HepG2 (cell line): Measurements from ENCODE around the gene SCAANT1. TPM values are rescaled to one million over a fixed set of nuclear protein-coding genes. Genes with fewer than 3 reads are reported as not detected.

Source experiments
- BHLHE40 ChIP-seq: IDR thresholded peaks from 2 replicates; pipeline ENCODE4 v1.6.1; 2011; ENCODE audit warnings: low read length, improper control_type of control experiment
- DR1 ChIP-seq: sonication (generic); formaldehyde crosslinking; IDR thresholded peaks from 2 replicates; pipeline ENCODE4 v1.8.0; 2021; ENCODE audit warnings: mild to moderate bottlenecking, missing genetic modification reagents, inconsistent platforms
- HCFC1 ChIP-seq: fragments of 150-350 bp; IDR thresholded peaks from 2 replicates; pipeline ENCODE4 v1.6.1; 2014; ENCODE audit warnings: low read depth, low read length
- HMGA1 ChIP-seq: sonication (generic); formaldehyde crosslinking; conservative IDR thresholded peaks from 2 replicates; pipeline ENCODE4 v1.4.0; 2020; ENCODE audit warnings: missing genetic modification reagents
- HNRNPH1 ChIP-seq: fragments of 200-400 bp; formaldehyde crosslinking; optimal IDR thresholded peaks from 2 replicates; pipeline ENCODE3; 2017; ENCODE audit warnings: mild to moderate bottlenecking, low read depth, low read length
- HNRNPUL1 ChIP-seq: fragments of 200-400 bp; formaldehyde crosslinking; IDR thresholded peaks from 2 replicates; pipeline ENCODE4 v1.6.1; 2017; ENCODE audit warnings: low read depth, mild to moderate bottlenecking, low read length, moderate library complexity
- IKZF4 ChIP-seq: sonication (generic); formaldehyde crosslinking; IDR thresholded peaks from 2 replicates; pipeline ENCODE4 v1.5.1; 2020; ENCODE audit warnings: borderline replicate concordance, mild to moderate bottlenecking, low read depth, missing genetic modification reagents; ENCODE audit errors: not compliant biosample characterization
- IRX3 ChIP-seq: sonication (generic); formaldehyde crosslinking; IDR thresholded peaks from 2 replicates; pipeline ENCODE4 v1.8.1; 2023; ENCODE audit warnings: mild to moderate bottlenecking, low read depth, missing genetic modification reagents, borderline replicate concordance
- JDP2 ChIP-seq: sonication (generic); formaldehyde crosslinking; IDR thresholded peaks from 2 replicates; pipeline ENCODE4 v1.8.1; 2022; ENCODE audit warnings: missing genetic modification reagents, borderline replicate concordance
- MATR3 ChIP-seq: sonication (generic); formaldehyde crosslinking; IDR thresholded peaks from 2 replicates; pipeline ENCODE4 v1.4.0; 2020; ENCODE audit warnings: missing genetic modification reagents
- MZF1 ChIP-seq: sonication (generic); formaldehyde crosslinking; IDR thresholded peaks from 2 replicates; pipeline ENCODE4 v1.8.1; 2023; ENCODE audit warnings: mild to moderate bottlenecking, missing genetic modification reagents, borderline replicate concordance
- NR2F6 ChIP-seq, 2 experiments: IDR thresholded peaks; 2 replicates each; pipeline ENCODE4 v1.6.1; 2016; ENCODE audit warnings: antibody characterized with exemption in 1 of 2, mild to moderate bottlenecking in 1 of 2
- RAD21 ChIP-seq: fragments of 450-650 bp; formaldehyde crosslinking; IDR thresholded peaks from 2 replicates; pipeline ENCODE4 v1.5.0; 2020; ENCODE audit warnings: mild to moderate bottlenecking
- SMARCE1 ChIP-seq: fragments of 450-650 bp; IDR thresholded peaks from 2 replicates; pipeline ENCODE4 v1.6.1; 2017; ENCODE audit warnings: borderline replicate concordance
- SUZ12 ChIP-seq: fragments of 150-350 bp; IDR thresholded peaks from 2 replicates; pipeline ENCODE4 v1.6.1; 2014; ENCODE audit warnings: low read depth, low read length
- TBP ChIP-seq: sonication (generic); formaldehyde crosslinking; IDR thresholded peaks from 2 replicates; pipeline ENCODE4 v1.5.0; 2020; ENCODE audit warnings: missing genetic modification reagents
- ZNF256 ChIP-seq: sonication (generic); formaldehyde crosslinking; conservative IDR thresholded peaks from 2 replicates; pipeline ENCODE4 v1.4.0; 2020; ENCODE audit warnings: missing genetic modification reagents
- ZNF496 ChIP-seq: sonication (generic); formaldehyde crosslinking; IDR thresholded peaks from 2 replicates; pipeline ENCODE4 v1.8.1; 2023; ENCODE audit warnings: mild to moderate bottlenecking, moderate library complexity, missing genetic modification reagents; ENCODE audit not compliant: insufficient replicate concordance
- ZNF713 ChIP-seq: sonication (generic); formaldehyde crosslinking; IDR thresholded peaks from 2 replicates; pipeline ENCODE4 v1.4.0; 2020; ENCODE audit warnings: mild to moderate bottlenecking, missing genetic modification reagents
- polyA plus RNA-seq, 8 experiments: library from polyadenylated mRNA; depleted of rRNA in 3 of 8; stranded (reverse) in 7 of 8; unstranded in 1 of 8; fragments of >200 nt; fragmentation: Illumina TruSeq in 4 of 8; extraction: Trizol in 4 of 8; gene quantifications; 2 replicates each; pipeline versions ENCODE4 v1.2.1 to v1.2.3, GENCODE V29; 2011 to 2016; ENCODE audit warnings: low read depth in 4 of 8, missing spikeins in 1 of 8, mixed read lengths in 1 of 8; ENCODE audit not compliant: insufficient read depth in 1 of 8
- total RNA-seq, 5 experiments: library from RNA; depleted of rRNA; stranded (reverse); fragments of >200 nt; fragmentation: Illumina TruSeq; extraction: Trizol; gene quantifications; 2 replicates each; pipeline ENCODE4 v1.2.3, GENCODE V29; 2016; ENCODE audit warnings: low read depth in 1 of 5
- TF ChIP-seq, protein P1 (sequence below): sonication (generic); formaldehyde crosslinking; IDR thresholded peaks from 2 replicates; pipeline ENCODE4 v1.4.0; 2020; ENCODE audit warnings: mild to moderate bottlenecking, missing genetic modification reagents
- TF ChIP-seq, protein P2 (sequence below): sonication (generic); formaldehyde crosslinking; IDR thresholded peaks from 2 replicates; pipeline ENCODE4 v1.8.1; 2023; ENCODE audit warnings: missing genetic modification reagents, inconsistent platforms, borderline replicate concordance
- TF ChIP-seq, protein P3 (sequence below): sonication (generic); formaldehyde crosslinking; IDR thresholded peaks from 2 replicates; pipeline ENCODE4 v1.5.0; 2020; ENCODE audit warnings: missing genetic modification reagents
- TF ChIP-seq, protein P4 (sequence below): sonication (generic); formaldehyde crosslinking; IDR thresholded peaks from 2 replicates; pipeline ENCODE4 v1.5.1; 2020; ENCODE audit warnings: missing genetic modification reagents, mild to moderate bottlenecking, borderline replicate concordance
- TF ChIP-seq, protein P5 (sequence below): sonication (generic); formaldehyde crosslinking; IDR thresholded peaks from 2 replicates; pipeline ENCODE4 v1.4.0; 2020; ENCODE audit warnings: missing genetic modification reagents

SCAANT1 gene
- total and polyA plus RNA-seq, 2 of the 13 experiments (the other 11 are each of a cell fraction or from before 2014, with no cell fraction given), result not detected

DNA sequence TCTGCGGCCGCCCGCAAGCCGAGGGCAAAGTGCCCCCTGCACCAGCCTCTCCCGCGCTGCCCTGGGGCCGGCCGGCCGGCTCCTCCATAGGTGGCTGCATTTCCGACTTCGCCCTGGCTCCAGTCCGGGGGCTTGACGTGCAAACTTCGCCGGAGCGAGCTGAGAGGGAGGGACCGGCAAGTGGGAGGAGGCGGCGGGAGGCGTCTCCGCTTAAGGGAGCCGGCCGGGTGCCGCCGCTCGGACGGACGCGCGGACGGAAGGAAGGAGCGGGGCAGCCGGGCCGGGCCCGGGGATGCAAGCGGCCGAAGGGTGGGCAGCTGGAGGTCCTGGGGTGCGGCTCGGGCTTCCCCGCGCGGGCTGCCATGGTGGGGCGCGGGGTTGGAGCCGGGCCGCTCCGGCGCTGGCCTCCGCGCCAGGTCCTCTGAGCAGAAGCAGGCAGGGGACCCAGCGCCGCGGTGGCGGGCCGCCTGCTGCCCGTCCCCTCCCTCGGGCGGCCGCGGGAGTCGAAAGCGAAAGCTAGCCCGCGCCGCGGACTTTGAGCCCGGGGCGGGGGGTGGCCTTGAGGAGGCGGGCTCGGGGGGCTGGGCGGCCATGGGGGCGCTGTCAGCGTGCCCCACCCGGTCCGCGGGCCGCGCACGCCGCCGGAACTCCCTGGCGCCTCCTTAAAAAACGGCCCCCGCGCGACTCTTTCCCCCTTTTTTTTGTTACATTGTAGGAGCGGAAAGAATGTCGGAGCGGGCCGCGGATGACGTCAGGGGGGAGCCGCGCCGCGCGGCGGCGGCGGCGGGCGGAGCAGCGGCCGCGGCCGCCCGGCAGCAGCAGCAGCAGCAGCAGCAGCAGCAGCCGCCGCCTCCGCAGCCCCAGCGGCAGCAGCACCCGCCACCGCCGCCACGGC lies at the start of gene SCAANT1 (continued):
- TF ChIP-seq HMGA1, result no peak
- TF ChIP-seq DR1 (CRISPR knock-in tag), result 0 out of 2 replicates have a peak, but pooled peaks have one; percentile 43
- TF ChIP-seq, protein P1, sequence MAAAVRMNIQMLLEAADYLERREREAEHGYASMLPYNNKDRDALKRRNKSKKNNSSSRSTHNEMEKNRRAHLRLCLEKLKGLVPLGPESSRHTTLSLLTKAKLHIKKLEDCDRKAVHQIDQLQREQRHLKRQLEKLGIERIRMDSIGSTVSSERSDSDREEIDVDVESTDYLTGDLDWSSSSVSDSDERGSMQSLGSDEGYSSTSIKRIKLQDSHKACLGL (CRISPR knock-in tag), result no peak; the same call in 1 of the 2 replicates
- no peak for TF ChIP-seq ZNF496 (CRISPR knock-in tag)
- no peak for TF ChIP-seq MZF1 (CRISPR knock-in tag)
- no peak; the same call in 1 of the 2 replicates for TF ChIP-seq HNRNPUL1
- TF ChIP-seq IKZF4 (CRISPR knock-in tag), result no peak
- peak; percentile 39; the same call in 1 of the 2 replicates for TF ChIP-seq BHLHE40
- TF ChIP-seq TBP (CRISPR knock-in tag), result no peak
- TF ChIP-seq ZNF256, result no peak
- TF ChIP-seq HNRNPH1, result no peak
- TF ChIP-seq, protein P2, sequence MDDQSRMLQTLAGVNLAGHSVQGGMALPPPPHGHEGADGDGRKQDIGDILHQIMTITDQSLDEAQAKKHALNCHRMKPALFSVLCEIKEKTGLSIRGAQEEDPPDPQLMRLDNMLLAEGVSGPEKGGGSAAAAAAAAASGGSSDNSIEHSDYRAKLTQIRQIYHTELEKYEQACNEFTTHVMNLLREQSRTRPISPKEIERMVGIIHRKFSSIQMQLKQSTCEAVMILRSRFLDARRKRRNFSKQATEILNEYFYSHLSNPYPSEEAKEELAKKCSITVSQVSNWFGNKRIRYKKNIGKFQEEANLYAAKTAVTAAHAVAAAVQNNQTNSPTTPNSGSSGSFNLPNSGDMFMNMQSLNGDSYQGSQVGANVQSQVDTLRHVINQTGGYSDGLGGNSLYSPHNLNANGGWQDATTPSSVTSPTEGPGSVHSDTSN (CRISPR knock-in tag), result no peak
- TF ChIP-seq HCFC1, result no peak
- peak; percentile 72 for TF ChIP-seq RAD21 (CRISPR knock-in tag)
- no peak for TF ChIP-seq ZNF713
- TF ChIP-seq, protein P3, sequence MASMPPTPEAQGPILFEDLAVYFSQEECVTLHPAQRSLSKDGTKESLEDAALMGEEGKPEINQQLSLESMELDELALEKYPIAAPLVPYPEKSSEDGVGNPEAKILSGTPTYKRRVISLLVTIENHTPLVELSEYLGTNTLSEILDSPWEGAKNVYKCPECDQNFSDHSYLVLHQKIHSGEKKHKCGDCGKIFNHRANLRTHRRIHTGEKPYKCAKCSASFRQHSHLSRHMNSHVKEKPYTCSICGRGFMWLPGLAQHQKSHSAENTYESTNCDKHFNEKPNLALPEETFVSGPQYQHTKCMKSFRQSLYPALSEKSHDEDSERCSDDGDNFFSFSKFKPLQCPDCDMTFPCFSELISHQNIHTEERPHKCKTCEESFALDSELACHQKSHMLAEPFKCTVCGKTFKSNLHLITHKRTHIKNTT (CRISPR knock-in tag), result no peak
- TF ChIP-seq MATR3 (CRISPR knock-in tag), result no peak
- TF ChIP-seq NR2F6 (IDR thresholded peaks at IDR 0.05), result no peak
- no peak for TF ChIP-seq NR2F6 (CRISPR knock-in tag; IDR thresholded peaks at IDR 0.05)
- TF ChIP-seq IRX3, result no peak
- TF ChIP-seq, protein P4, sequence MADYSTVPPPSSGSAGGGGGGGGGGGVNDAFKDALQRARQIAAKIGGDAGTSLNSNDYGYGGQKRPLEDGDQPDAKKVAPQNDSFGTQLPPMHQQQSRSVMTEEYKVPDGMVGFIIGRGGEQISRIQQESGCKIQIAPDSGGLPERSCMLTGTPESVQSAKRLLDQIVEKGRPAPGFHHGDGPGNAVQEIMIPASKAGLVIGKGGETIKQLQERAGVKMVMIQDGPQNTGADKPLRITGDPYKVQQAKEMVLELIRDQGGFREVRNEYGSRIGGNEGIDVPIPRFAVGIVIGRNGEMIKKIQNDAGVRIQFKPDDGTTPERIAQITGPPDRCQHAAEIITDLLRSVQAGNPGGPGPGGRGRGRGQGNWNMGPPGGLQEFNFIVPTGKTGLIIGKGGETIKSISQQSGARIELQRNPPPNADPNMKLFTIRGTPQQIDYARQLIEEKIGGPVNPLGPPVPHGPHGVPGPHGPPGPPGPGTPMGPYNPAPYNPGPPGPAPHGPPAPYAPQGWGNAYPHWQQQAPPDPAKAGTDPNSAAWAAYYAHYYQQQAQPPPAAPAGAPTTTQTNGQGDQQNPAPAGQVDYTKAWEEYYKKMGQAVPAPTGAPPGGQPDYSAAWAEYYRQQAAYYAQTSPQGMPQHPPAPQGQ (CRISPR knock-in tag), result no peak
- TF ChIP-seq, protein P5, sequence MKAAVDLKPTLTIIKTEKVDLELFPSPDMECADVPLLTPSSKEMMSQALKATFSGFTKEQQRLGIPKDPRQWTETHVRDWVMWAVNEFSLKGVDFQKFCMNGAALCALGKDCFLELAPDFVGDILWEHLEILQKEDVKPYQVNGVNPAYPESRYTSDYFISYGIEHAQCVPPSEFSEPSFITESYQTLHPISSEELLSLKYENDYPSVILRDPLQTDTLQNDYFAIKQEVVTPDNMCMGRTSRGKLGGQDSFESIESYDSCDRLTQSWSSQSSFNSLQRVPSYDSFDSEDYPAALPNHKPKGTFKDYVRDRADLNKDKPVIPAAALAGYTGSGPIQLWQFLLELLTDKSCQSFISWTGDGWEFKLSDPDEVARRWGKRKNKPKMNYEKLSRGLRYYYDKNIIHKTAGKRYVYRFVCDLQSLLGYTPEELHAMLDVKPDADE (CRISPR knock-in tag), result no peak
- no peak for TF ChIP-seq SMARCE1
- no peak for TF ChIP-seq JDP2
- TF ChIP-seq SUZ12, result no peak
